H1 (cell line): ENCODE results near the gene CRNN. TPM values are rescaled to one million over a fixed set of nuclear protein-coding genes. Genes with fewer than 3 reads are reported as not detected.

Experiments used
- BACH1 ChIP-seq: IDR thresholded peaks from 2 replicates; pipeline ENCODE4 v1.6.1; 2012; ENCODE audit warnings: low read length, improper control_type of control experiment
- EZH2 ChIP-seq: fragments of 200-600 bp; sonication (generic); IDR thresholded peaks from 2 replicates; pipeline ENCODE4 v1.7.1; 2012; ENCODE audit warnings: low read depth, mild to moderate bottlenecking, moderate library complexity, low read length, inconsistent platforms; ENCODE audit not compliant: severe bottlenecking
- HDAC6 ChIP-seq: IDR thresholded peaks from one replicate; pipeline ENCODE4 v1.7.1; 2012; ENCODE audit warnings: low read depth, mild to moderate bottlenecking, inconsistent platforms, low read length, moderate library complexity
- JUND ChIP-seq: IDR thresholded peaks from 2 replicates; pipeline ENCODE4 v1.6.1; 2011; ENCODE audit warnings: mild to moderate bottlenecking, improper control_type of control experiment, low read length
- RXRA ChIP-seq: IDR thresholded peaks from 2 replicates; pipeline ENCODE4 v1.6.1; 2011; ENCODE audit warnings: low read depth, mild to moderate bottlenecking, low read length, moderate library complexity; ENCODE audit not compliant: insufficient read depth
- SIN3A ChIP-seq, 2 experiments: IDR thresholded peaks in 1 of 2; conservative IDR thresholded peaks in 1 of 2; 2 replicates each; pipeline ENCODE4 v1.6.1; 2011 to 2012; ENCODE audit warnings: low read length in 2 of 2, improper control_type of control experiment in 1 of 2, low read depth in 1 of 2, mild to moderate bottlenecking in 1 of 2
- SIX5 ChIP-seq: IDR thresholded peaks from 2 replicates; pipeline ENCODE4 v1.6.1; 2011; ENCODE audit warnings: mild to moderate bottlenecking, low read depth, low read length
- SRF ChIP-seq: IDR thresholded peaks from 2 replicates; pipeline ENCODE4 v1.6.1; 2011; ENCODE audit warnings: mild to moderate bottlenecking, low read depth, low read length, moderate library complexity
- polyA plus RNA-seq, 7 experiments: library from polyadenylated mRNA; depleted of rRNA in 3 of 7; stranded (reverse) in 5 of 7; unstranded in 2 of 7; fragments of >200 nt in 5 of 7; fragments of 200-250 nt in 2 of 7; gene quantifications; 1 replicate in 5 of 7; 2 replicates in 1 of 7; 4 replicates in 1 of 7; pipeline versions ENCODE4 v1.2.1 to v1.2.3, GENCODE V29; 2011 to 2013; ENCODE audit warnings: missing spikeins in 2 of 7, mixed read lengths in 2 of 7
- total RNA-seq: library from RNA; stranded (reverse); fragmentation: NEBNext Ultra II Directional; extraction: Animal tissue kit (Norgen Biotek cat#: 25700); gene quantifications from 2 replicates; pipeline ENCODE4 v1.2.1, GENCODE V29; 2021

CRNN gene
- total and polyA plus RNA-seq, 2 of the 8 experiments (the other 6 are each of a cell fraction or from before 2014, with no cell fraction given): not detected

DNA sequence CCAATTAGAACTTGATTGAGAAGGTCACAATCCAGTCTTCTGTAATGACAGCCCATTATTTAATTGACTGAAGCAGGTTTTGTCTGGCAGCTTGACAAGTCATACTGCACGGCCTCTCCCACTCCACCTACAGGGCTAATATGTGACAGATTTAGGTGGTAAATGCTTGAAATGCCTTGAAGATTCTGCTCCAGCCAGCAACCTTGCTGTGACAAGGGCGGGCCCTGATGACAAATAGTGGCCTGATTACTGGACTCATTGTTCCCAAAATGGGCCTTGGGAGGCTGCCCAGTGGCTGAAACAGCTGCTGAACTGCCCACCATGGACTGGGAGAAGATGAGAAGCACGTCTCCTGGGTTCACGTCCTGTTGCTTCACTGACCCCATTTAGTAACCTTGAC is 30.0 kb upstream of the CRNN start (continued):
- TF ChIP-seq BACH1 (no peak), SIX5 (no peak), EZH2 (no peak), HDAC6 (no peak), RXRA (no peak), SIN3A (conservative IDR thresholded peaks at IDR 0.05 in 1 of 2, IDR thresholded peaks at IDR 0.05 in 1 of 2; ENCODE audit: low read depth in 1 of 2, low read length in 2 of 2) (no peak), JUND (no peak), SRF (no peak)
- TF ChIP-seq, all 59 proteins: peak for 0
